Activated CD8-positive, alpha-beta T cell treated with anti-CD3 and anti-CD28 coated beads for 36 hours (primary cell): ENCODE measurements around the gene PTPRK. TPM values are rescaled to one million over a fixed set of nuclear protein-coding genes. Genes with fewer than 3 reads are reported as not detected.

Experiments used
- ATAC-seq: fragments of 200-7000 bp; cut with Tn5 transposase; one replicate; pipeline ENCODE4 v1.10.0; 2021; ENCODE audit warnings: mild to moderate bottlenecking, moderate library complexity
- CTCF ChIA-PET: fragments of 350-600 bp; sonication (Branson Sonifier 250); formaldehyde crosslinking; loops from one replicate; lab custom pipeline; 2021; ENCODE audit warnings: antibody characterized with exemption; lab: Charles Lee
- POLR2A ChIA-PET: fragments of 350-600 bp; sonication (Branson Sonifier 250); formaldehyde crosslinking; loops from one replicate; lab custom pipeline; 2021; ENCODE audit warnings: antibody characterized with exemption; lab: Charles Lee
- DNase-seq: peaks from one replicate; pipeline ENCODE4 v3.0.0-alpha.2; 2020
- H3K27ac Mint-ChIP-seq: one replicate; pipeline ENCODE4 v1.8.0; 2021; ENCODE audit warnings: mild to moderate bottlenecking, mixed read lengths
- H3K27me3 Mint-ChIP-seq: one replicate; pipeline ENCODE4 v1.8.0; 2021; ENCODE audit warnings: mixed read lengths
- H3K36me3 Mint-ChIP-seq: one replicate; pipeline ENCODE4 v1.8.0; 2021; ENCODE audit warnings: low read depth, mixed read lengths
- H3K4me1 Mint-ChIP-seq: one replicate; pipeline ENCODE4 v1.8.0; 2021; ENCODE audit warnings: low read depth, mixed read lengths
- H3K4me3 Mint-ChIP-seq: one replicate; pipeline ENCODE4 v1.8.0; 2021; ENCODE audit warnings: mild to moderate bottlenecking, moderate library complexity, mixed read lengths
- H3K9me3 Mint-ChIP-seq: one replicate; pipeline ENCODE4 v1.8.0; 2021; ENCODE audit warnings: mixed read lengths
- CTCF ChIP-seq: fragments of 200-600 bp; IDR thresholded peaks from one replicate; pipeline ENCODE4 v1.8.0; 2022; ENCODE audit warnings: antibody characterized with exemption, mild to moderate bottlenecking
- intact Hi-C: fragments of 100-400 bp; cut with micrococcal nuclease; formaldehyde crosslinking; loops from one replicate; pipeline ENCODE4 v1.10.0; 2022
- total RNA-seq, 2 experiments: library from RNA; stranded (reverse); gene quantifications; one replicate each; pipeline ENCODE4 v1.2.3, GENCODE V29; 2021

Gene PTPRK
- total RNA-seq, 2 experiments from 2014 or later, result 7.7 to 8.9 TPM

DNA sequence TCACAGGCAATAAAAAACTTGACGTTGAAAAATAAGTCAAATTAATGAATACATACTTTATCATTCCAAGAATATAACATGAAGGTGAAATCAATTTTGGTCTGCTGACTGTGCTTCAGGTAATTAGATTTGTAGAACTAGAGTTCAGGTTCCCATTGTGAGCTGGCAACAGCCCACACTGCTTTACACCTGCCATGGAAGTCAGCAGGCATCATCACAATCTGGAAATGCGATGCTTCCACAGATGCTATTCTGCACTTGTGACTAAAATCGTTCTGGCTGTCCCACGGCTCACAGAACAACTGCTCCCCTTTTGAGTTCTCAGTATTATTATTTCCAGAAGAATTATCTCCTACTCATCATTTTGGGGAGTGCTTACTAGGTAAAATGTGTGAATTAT, 556.9 kb downstream of the PTPRK start:
- TF ChIP-seq CTCF, result no peak
- CTCF ChIA-PET, result no interaction called here
- intact Hi-C loops, result no loop called here
- H3K36me3 Mint-ChIP-seq, result peaks cover 7% of the 10 kb centered on the region
- POLR2A ChIA-PET, result no interaction called here
- peaks cover 20% of the 10 kb centered on the region for H3K4me1 Mint-ChIP-seq
- peaks cover 14% of the 10 kb centered on the region for H3K9me3 Mint-ChIP-seq
- no peak overlapping the region for H3K4me3 Mint-ChIP-seq
- ATAC-seq, result no peak
- DNase-seq, result no peak
- no peak overlapping the region for H3K27ac Mint-ChIP-seq
- H3K27me3 Mint-ChIP-seq, result no peaks in the 10 kb centered on the region

DNA sequence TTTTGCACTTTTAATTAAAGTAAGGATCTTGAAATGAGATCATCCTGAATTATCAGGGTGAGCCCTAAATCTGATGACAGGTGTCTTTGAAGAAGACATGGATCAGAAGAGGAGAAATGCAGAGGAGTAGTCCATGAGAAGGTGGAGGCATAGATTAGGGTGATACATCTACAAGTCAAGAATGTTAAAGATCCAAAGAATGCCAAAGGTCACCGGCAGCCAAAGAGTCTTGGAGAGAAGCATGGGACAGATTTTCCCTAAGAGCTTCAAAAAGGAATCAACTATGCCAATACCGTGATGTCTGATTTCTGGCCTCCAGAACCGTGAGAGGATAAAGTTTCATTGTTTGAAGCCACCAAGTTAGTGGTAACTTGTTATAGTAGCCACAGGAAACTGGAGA, 560.5 kb downstream of the PTPRK start:
- peaks cover 15% of the 10 kb centered on the region for H3K4me1 Mint-ChIP-seq
- H3K4me3 Mint-ChIP-seq, result no peak overlapping the region
- CTCF ChIA-PET, result interaction anchor here (0.7 to 1.3 kb wide), 4 partner anchors 8 to 74 kb away, joined by 3 to 4 read pairs (median 3); no protein-coding TSS in a partner anchor

DNA sequence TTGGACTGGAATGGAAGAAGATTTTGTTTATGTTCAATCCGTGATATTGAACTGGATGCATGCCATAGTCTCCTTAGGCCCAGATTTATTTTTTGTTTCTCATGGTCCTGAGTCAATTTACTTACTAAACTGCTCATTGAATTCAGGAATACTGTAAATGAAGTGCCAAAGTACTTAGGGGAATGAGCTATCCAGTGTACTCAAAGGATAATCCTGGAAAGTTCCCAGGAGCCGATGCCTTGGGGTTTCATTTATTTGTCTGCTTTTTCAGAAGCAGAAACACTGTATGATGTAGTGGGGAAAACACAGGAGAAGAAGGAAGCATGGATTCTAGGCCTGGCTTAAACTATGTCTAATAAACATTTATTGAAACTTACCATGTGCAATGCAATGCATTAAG, 563.4 kb downstream of the PTPRK start:
- intact Hi-C loops, result no loop called here
- DNase-seq, result no peak
- no peak overlapping the region for H3K4me3 Mint-ChIP-seq
- no peak overlapping the region for H3K27ac Mint-ChIP-seq
- H3K9me3 Mint-ChIP-seq, result peaks cover 11% of the 10 kb centered on the region
- peaks cover 2% of the 10 kb centered on the region for H3K36me3 Mint-ChIP-seq
- H3K27me3 Mint-ChIP-seq, result no peaks in the 10 kb centered on the region
- peaks cover 36% of the 10 kb centered on the region for H3K4me1 Mint-ChIP-seq
- CTCF ChIA-PET, result interaction anchor here (0.7 to 2.9 kb wide), 2 partner anchors 12 to 19 kb away, joined by 3 to 15 read pairs; no protein-coding TSS in a partner anchor
- TF ChIP-seq CTCF, result no peak
- ATAC-seq, result no peak
- POLR2A ChIA-PET, result interaction anchor here (2.0 to 3.4 kb wide), 2 partner anchors 11 to 56 kb away, joined by 5 to 11 read pairs; partner anchors contain the start of gene THEMIS

More for the DNA sequence above, 560.5 kb downstream of the PTPRK start:
- Mint-ChIP-seq H3K27ac (no peak overlapping the region), H3K36me3 (no peaks in the 10 kb centered on the region), H3K27me3 (no peaks in the 10 kb centered on the region), H3K9me3 (peaks cover 13% of the 10 kb centered on the region)
- DNase-seq, result no peak
- POLR2A ChIA-PET, result no interaction called here
- intact Hi-C loops, result no loop called here
- no peak for ATAC-seq
- TF ChIP-seq CTCF, result no peak

GRCh38 chr6:127956260-127956888, 564.0 kb downstream of the PTPRK start:
- TF ChIP-seq CTCF, result no peak
- Mint-ChIP-seq H3K4me3 (no peak overlapping the region), H3K27me3 (no peaks in the 10 kb centered on the region), H3K36me3 (peaks cover 2% of the 10 kb centered on the region), H3K9me3 (peaks cover 9% of the 10 kb centered on the region), H3K27ac (no peak overlapping the region), H3K4me1 (peaks cover 42% of the 10 kb centered on the region)
- no peak for ATAC-seq
- CTCF ChIA-PET, result interaction anchor here (0.7 to 2.9 kb wide), 2 partner anchors 13 to 19 kb away, joined by 3 to 15 read pairs; no protein-coding TSS in a partner anchor
- no peak for DNase-seq
- POLR2A ChIA-PET, result interaction anchor here (3.4 kb wide), 1 partner anchor 12 kb away, joined by 11 read pairs; no protein-coding TSS in a partner anchor
- intact Hi-C loops, result no loop called here

DNA sequence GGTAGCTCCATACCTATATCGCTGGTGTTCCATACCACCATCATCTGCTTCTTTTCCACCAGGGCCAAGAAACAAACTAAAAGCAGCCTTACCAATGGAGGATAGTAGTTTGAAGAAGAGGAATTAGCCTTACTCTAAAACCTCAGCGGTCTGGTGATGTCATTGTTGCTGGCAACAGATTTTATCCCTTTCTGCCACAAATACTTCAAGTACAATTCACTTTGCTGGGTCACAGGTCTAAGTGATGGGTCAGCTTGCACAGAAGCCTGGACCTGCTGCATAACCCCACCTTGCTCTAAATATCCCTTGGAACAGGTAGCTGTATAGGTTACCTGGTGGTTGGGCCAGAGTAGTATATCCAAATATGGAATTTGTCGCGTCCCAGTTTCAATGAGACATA, 566.3 kb downstream of the PTPRK start:
- POLR2A ChIA-PET, result interaction anchor here (1.3 to 3.4 kb wide), 3 partner anchors 11 to 117 kb away, joined by 3 to 11 read pairs (median 3); no protein-coding TSS in a partner anchor
- peaks cover 11% of the 10 kb centered on the region for H3K36me3 Mint-ChIP-seq
- peaks cover 60% of the 10 kb centered on the region for H3K4me1 Mint-ChIP-seq
- CTCF ChIA-PET, result interaction anchor here (1.1 to 2.7 kb wide), 6 partner anchors 11 to 36 kb away, joined by 3 to 14 read pairs (median 4); no protein-coding TSS in a partner anchor
- no peak overlapping the region for H3K27ac Mint-ChIP-seq
- no peaks in the 10 kb centered on the region for H3K27me3 Mint-ChIP-seq
- no peak for TF ChIP-seq CTCF
- intact Hi-C loops, result no loop called here
- ATAC-seq (no peak), DNase-seq (no peak)
- H3K9me3 Mint-ChIP-seq, result peaks cover 7% of the 10 kb centered on the region
- H3K4me3 Mint-ChIP-seq, result no peak overlapping the region
